Retinal pigment epithelial cell (primary cell): ENCODE results near the gene VWA5B1.

Experiments used
- DNase-seq: peaks from one replicate; pipeline ENCODE4 v3.0.0-alpha.2; 2010; ENCODE audit warnings: low read depth
- H3K4me3 ChIP-seq: 2 replicates; pipeline ENCODE4 v1.5.1; 2011; ENCODE audit warnings: mild to moderate bottlenecking, low read length, control low read depth, moderate library complexity
- TF ChIP-seq, protein P1 (sequence below): conservative IDR thresholded peaks from 2 replicates; pipeline ENCODE4 v1.5.1; 2011; ENCODE audit warnings: low read depth, low read length, control low read depth, inconsistent platforms

Gene VWA5B1

DNA sequence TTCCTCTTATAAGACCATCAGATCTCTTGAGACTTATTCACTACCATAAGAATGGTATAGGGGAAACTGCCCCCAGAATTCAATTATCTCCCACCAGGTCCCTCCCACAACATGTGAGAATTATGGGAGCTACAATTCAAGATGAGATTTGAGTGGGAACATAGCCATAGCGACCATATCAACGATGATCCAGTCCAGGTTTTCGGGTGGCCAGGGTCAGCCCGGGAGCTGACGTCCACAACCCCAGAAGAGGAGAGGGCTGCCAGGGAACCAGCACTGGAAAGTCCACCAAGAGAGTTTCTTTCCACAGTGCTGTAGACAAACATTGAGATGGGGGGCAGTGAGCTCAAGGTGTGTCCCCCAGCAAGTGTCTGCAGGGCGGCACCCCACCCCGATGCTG lies 88.4 kb downstream of the VWA5B1 start:
- no peak for DNase-seq
- no peak overlapping the region for H3K4me3 ChIP-seq
- TF ChIP-seq, protein P1, sequence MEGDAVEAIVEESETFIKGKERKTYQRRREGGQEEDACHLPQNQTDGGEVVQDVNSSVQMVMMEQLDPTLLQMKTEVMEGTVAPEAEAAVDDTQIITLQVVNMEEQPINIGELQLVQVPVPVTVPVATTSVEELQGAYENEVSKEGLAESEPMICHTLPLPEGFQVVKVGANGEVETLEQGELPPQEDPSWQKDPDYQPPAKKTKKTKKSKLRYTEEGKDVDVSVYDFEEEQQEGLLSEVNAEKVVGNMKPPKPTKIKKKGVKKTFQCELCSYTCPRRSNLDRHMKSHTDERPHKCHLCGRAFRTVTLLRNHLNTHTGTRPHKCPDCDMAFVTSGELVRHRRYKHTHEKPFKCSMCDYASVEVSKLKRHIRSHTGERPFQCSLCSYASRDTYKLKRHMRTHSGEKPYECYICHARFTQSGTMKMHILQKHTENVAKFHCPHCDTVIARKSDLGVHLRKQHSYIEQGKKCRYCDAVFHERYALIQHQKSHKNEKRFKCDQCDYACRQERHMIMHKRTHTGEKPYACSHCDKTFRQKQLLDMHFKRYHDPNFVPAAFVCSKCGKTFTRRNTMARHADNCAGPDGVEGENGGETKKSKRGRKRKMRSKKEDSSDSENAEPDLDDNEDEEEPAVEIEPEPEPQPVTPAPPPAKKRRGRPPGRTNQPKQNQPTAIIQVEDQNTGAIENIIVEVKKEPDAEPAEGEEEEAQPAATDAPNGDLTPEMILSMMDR, result no peak

DNA sequence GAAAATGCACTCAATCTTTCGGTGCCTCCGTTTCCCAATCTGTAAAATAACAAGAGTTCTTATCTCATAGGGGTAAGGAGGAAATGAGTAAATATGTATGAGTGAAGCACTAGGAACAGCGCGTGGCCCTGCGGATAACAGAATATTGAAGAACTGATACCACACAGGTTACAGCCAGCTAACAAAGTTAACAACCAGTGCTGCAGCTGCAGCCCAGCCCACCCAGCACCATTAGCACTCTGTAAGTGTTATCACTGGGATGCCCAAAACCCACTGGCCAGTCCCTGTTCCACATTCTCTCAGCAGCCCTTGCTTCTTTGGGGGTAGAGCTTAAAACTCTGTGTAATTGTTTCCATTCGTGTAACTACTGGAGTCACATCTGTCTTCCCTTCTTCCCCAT lies 89.5 kb downstream of the VWA5B1 start:
- no peak overlapping the region for H3K4me3 ChIP-seq
- TF ChIP-seq, protein P1, result no peak
- no peak for DNase-seq

DNA sequence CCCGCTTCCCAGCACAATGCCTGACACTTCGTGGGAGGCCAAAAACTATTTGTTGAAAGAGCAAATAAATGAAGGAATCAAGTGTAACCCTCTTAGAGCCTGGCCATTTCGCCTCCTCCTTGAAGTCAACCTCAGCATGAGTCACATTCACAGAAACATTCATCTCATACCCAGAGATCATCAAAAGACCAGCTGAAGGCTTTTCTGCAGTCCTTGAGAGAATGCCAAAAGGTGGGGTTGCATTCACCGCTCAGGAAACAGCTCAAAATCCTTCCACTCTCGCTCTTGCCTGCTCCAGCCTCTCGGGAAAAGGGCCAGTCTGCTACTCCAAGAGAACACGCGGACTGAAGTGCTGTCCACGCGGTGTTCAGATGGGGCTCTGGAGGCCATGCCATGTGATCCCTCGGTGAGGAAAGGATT lies 90.0 kb downstream of the VWA5B1 start:
- H3K4me3 ChIP-seq, result no peak overlapping the region
- TF ChIP-seq, protein P1, result no peak
- DNase-seq, result no peak

DNA sequence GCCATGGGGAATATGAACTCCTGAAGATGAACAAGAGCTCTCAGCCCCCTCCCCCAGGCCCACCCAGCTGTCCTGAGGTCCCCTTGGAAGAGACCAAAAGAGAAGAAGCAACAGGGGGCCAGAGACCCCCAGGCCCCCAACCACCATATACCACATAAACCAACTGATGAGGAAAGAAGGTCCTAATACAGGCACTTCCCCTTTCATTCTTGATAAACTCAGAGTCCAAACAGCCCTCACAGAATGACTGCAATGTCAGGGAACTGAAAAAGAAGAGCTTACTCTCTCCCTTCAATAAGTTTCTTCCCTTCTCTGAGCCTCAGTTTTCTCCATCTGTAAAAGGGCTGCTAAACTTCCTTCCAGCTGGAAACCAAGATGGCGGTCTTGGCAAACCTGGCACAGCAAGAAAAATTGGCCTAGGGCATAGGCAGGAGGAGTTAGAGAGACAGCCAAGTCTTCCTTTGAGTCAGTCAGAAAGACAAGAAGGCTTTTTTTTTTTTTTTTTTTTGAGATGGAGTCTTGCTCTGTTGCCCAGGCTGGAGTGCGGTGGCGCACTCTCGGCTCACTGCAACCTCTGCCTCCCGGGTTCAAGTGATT lies 90.5 kb downstream of the VWA5B1 start:
- DNase-seq, result no peak
- H3K4me3 ChIP-seq, result no peak overlapping the region
- TF ChIP-seq, protein P1, result no peak

DNA sequence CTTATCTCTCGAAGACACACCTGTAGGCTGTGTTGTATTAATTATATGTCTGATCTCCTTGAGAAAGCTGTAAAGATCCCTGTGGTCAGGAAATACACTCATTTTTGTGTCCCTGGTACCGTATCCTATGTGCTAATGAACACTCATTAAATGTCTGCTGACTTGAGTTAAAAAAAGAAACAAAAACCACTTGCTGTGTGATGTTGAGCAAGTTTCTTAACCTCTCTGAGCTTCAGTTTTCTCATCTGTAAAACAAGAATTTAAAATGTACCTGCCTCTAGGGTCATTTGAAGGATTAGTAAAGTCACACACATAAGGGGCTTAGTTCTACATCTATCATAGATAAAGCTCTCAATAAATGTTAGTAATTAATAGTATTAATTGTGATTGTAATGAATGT lies 91.3 kb downstream of the VWA5B1 start:
- DNase-seq, result no peak
- no peak overlapping the region for H3K4me3 ChIP-seq
- TF ChIP-seq, protein P1, result no peak

DNA sequence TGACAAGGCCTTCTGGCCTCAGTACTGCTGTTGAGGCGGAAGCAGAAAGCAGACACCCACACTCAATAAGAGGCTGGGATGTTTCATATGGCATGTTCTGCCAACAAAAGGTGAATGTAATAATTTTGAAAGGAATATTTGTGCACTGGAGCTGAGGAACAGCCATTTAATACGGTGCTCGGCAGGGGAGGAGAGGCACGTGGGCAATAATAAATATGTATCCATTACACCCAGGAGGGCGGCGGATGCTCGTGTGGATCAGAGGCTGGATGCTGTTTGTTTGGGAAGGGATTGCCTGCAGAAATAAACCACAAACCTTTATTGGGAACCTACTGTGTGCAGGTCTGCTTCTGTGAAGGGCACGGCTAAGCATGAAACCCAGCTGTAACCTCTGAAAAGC lies 92.0 kb downstream of the VWA5B1 start:
- no peak overlapping the region for H3K4me3 ChIP-seq
- DNase-seq, result no peak
- TF ChIP-seq, protein P1, result no peak

DNA sequence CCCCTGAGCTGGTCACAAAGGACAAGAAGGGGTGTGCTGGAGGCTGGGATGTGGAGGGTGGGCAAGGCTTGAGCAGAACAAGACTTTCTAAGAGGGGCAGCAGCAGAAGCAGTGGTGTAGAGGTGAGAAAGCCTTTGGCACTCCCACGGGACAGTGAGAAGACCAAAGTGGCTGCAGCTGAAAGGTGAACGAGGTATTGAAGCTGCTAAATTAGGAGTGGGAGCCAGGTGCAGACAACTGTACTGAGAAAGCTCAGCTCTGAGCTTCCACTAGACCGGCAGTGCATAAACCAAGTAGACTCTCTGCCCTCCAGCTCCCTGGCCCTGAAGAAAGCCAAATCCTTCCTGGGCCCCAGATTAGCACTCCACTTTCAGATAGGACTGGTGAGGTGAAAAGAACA lies 93.0 kb downstream of the VWA5B1 start:
- no peak overlapping the region for H3K4me3 ChIP-seq
- TF ChIP-seq, protein P1, result no peak
- DNase-seq, result no peak
